Anterior cingulate cortex (tissue), 58 donors: Measurements from ENCODE around the gene TRIM52.

ENCODE experiments used
- DNase-seq, 58 donors: peaks; one replicate each; lab custom pipeline; 2025; lab: John Stamatoyannopoulos, UW

The TRIM52 gene

GRCh38 chr5:181259283-181259682 is 1.7 kb downstream of the TRIM52 start:
- DNase-seq = no peak

GRCh38 chr5:181258576-181258975 is 2.4 kb downstream of the TRIM52 start:
- DNase-seq = no peak

DNA sequence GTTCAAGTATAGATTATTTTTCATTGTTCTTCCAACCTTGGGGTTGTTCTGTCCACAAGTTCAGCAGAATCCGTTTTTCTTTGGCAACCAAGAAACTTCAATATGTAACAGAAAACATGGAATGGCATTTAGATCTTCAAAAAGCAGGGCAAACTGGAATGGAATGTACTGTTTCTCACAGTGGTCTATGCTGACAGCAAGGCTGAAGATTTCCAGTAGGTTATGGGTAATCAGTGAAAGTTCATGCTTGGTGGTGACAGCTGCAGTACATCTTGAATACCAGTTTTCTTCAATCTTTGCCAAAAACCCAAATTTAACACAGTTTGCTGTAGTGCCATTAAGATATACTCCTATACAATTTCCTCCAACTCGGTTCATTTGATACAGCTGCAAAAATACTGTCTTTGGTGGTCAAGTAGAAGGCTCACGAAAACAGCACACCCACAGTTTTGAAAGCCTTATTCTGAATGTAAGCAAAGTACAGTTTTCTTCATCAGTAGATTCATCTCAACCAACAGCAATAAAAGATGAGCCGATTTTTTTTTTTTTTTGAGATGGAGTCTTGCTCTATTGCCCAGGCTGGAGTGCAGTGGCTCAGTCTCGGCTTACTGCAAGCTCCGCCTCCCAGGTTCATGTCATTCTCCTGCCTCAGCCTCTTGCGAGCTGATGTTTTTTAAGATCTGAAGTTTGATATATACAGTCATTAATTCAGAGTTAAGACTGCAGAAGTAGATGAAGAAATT is 4.9 kb downstream of the TRIM52 start:
- no peak for DNase-seq

GRCh38 chr5:181255276-181255675 is 5.7 kb downstream of the TRIM52 start:
- DNase-seq = no peak

DNA sequence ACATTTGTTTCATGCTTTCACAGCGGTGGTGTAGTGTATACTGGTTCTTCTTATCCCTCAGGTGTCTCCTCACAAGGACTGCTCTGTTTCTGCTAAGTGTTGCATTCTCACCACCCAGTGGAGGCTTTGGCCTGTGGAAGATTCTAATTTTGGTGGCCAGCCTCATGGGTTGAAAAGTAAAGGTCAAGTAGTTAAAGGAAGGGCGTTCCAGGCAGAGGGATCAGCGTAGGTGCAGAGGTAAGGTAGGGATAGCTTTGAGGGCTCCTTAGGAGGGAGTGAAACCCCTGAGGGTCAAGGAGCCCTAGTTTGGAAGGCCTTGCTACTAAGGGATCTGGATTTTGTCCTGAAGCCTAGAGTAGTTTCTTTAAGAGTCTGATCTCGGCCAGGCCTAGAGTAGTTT is 12.7 kb downstream of the TRIM52 start:
- no peak for DNase-seq

DNA sequence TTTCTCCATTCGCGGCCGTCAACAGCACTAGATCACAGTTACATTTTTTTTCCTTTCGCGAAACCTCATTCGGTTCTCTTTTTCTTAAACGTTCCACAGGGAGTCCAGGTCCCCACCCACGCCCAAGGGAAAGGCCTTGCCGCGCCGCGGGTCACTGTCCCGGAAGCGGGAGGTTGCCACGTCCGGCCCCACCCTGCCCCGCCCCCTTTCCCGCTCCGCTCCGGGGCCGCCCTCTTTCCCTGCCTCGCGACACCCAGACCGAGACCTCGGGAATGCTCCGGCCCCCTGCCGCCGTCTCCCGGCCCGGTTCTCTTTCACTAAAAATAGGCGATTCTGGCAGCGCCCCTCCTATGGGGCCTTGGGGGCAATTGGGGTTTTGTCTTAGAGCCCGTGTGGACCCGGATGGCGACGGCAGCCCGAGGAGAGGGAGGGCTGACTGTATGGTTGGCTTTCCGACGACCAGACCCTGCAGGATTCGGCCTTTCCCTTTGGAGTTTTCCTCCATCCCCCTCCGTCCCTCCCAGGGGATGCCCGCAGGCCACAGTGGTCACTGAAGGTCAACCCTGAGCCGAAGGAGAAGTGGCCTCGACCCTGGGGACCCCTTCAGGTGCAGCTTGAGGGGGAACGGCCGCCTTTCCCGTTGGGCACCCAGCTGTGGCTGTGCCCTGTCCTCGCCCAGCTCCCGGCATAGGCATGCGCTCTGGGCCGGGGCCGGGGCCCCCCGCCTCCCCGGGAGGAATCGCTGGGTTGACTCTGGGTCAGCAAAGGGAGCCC is 14.5 kb downstream of the TRIM52 start:
- DNase-seq = no peak

GRCh38 chr5:181245427-181246275 is 15.3 kb downstream of the TRIM52 start:
- no peak for DNase-seq

DNA sequence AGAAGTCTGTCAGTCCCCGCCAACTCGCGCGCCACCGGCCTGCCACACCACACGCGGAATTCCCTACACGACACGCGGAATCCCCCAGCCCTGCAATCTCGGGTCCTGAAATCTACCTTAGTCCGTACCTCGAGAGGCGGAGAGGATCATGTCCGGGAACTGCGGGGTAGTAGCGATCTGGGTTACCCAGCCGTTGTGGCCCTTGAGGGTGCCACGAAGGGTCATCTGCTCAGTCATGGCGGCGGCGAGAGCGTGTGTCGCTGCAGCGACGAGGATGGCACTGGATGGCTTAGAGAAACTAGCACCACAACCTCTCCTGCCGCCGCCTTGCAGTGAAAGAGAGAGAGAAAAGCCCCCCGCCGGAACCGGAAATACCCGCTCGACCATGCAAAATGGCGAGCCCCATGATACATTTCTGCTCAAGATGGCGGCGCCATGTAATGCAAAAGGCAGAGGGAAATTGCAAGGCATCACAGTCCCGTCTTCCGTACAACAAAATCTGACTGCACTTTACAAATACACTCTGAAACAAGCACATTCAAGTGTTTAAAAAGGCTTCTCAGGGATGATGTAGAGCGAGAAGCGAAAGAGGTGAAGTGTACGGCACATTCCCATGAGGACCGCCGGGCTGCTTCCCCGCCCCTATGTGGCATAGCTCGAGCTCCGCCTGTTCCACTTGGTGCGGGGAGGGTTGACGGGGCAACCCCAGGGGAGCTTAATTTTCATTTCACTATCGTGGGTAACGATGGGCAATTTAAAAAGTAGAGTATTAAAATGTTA is 17.2 kb downstream of the TRIM52 start, which contains the start of gene RACK1:
Gene RACK1, minus strand, starts transcription at position 343 of the 780 bp plus-strand sequence. Its CDS starts 106 bp downstream, at position 237.
- DNase-seq = no peak

GRCh38 chr5:181243018-181243563 is 17.9 kb downstream of the TRIM52 start:
- no peak for DNase-seq

GRCh38 chr5:181242031-181242451 is 18.9 kb downstream of the TRIM52 start:
- no peak for DNase-seq

DNA sequence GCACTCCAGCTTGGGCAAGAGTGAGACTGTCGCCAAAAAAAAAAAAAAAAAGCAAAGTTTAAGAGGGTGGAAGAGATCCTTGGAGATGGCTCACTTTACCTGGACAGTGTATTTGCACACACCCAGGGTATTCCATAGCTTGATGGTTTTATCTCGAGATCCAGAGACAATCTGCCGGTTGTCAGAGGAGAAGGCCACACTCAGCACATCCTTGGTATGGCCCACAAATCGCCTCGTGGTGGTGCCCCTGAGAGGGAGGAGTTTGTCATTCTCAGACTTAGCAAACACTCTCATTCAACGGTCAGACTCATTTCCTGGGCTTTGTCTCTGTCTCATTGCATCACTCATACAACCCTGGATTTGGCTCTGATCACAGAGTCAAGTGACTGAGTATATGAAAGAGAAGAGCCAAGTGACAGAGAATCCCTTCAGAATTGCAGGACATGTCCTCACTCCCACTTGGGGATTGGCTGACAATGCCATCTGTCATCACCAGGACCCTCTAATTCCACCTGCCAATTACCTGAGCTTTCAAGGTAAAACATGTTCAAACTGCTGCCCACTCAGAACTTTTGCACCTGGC is 19.5 kb downstream of the TRIM52 start:
- no peak for DNase-seq

DNA sequence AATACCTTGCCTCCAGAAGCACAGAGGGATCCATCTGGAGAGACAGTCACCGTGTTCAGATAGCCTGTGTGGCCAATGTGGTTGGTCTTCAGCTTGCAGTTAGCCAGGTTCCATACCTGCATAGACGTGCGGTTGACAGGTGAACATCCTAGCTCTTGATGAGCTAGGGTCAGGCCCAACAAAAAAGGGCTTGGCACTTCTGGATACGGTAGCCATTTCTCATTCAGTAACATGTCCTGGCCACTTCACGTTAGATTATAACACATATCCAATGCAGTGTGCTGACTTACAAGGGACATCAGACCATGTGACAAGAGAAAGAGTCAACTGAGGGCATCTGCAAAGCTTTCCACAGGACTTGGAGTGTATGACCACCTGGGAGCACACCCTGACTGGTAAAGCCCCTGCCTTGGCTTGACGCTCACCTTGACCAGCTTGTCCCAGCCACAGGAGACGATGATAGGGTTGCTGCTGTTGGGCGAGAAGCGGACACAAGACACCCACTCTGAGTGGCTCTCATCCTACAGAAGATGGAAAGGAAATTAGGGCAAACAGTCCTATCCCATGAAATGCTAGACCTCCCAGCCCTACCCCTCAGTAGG is 21.8 kb downstream of the TRIM52 start:
- DNase-seq = no peak

DNA sequence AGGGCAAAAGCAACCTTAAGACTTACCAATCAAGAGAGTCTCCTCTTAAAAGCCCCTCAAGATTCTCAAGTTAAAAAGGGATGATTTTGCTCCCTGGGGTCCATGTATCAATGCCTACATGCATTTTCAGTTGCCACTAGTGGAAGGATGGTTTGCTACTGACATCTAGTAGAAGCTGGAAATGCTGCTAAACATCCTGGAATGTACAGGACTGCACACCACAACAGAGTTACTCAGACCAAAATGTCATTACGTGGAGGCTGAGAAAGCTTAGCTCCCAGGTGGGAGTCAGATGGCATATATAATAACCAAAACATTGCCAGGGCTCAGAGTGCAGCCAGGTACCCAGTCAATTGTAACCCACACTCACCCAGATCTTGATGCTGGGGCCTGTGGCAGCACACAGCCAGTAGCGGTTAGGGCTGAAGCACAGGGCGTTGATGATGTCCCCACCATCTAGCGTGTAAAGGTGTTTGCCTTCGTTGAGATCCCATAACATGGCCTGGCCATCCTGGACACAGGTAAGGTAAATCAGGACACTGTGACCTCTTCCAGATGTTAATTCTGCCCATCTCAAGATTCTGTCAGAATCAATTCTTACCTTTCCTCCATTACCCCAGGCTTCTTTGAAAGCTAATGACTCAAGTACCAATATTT is 23.1 kb downstream of the TRIM52 start:
- DNase-seq = no peak

- DNase-seq = no peak
Measured at GRCh38 chr5:181236954-181237641, 23.8 kb downstream of the TRIM52 start.

DNA sequence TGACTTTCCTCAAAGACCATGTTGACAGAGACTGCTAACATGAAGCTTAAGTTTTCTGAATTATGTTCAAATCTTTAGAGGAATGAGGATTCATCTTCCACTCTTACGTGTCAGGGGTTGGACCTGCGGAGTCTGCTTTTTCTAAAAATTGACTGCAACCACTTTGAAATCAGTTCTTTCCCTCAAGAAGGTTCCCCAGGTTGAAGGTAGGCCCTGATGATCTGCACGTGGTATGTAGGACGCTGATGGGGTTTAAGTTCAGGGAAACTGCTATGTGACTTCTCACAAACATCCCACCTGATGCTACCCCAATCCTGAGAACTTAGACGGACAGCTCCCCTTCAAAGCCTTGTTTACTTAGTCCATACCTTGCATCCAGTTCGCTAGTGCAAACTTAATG is 24.5 kb downstream of the TRIM52 start:
- DNase-seq = no peak

- DNase-seq = no peak
Measured at GRCh38 chr5:181235689-181236366, 25.1 kb downstream of the TRIM52 start.

DNA sequence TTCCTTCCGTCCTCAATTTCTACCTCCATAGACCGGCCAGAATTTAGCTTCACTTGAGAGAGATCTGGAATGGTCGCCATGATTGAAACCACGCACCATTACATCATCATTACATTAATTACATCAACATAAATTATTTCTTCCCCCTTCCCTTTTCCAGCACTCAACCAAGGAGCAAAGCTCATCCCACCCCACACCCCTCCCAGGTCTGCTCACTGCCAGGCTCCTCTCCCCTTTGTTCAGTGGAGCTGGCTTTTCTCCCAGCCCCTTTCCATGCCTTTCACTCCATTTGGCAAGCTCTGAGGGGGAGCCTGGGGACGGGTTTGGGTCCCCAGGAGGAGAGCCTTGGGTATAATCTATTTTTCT is 25.6 kb downstream of the TRIM52 start:
- DNase-seq = no peak
